PC-9 (cell line): ENCODE measurements around the gene MICALL1. TPM values are rescaled to one million over a fixed set of nuclear protein-coding genes. Genes with fewer than 3 reads are reported as not detected.

Source experiments
- BruUV-seq: library from RNA; stranded (reverse); fragments of 400-500 nt; replicated peaks from 2 replicates; lab custom pipeline; 2021; lab: Mats Ljungman, UMichigan
- CTCF ChIA-PET: fragments of 300-600 bp; sonication (Branson Sonifier 250); formaldehyde crosslinking; loops from one replicate; lab custom pipeline; 2022; ENCODE audit warnings: antibody characterized with exemption; lab: Charles Lee
- POLR2A ChIA-PET: fragments of 300-600 bp; sonication (Branson Sonifier 250); formaldehyde crosslinking; loops from one replicate; lab custom pipeline; 2022; ENCODE audit warnings: antibody characterized with exemption; ENCODE audit not compliant: unreplicated experiment; lab: Charles Lee
- DNase-seq, 2 experiments: peaks; one replicate each; pipeline versions ENCODE4 v3.0.0 to v3.0.0-alpha.2; 2015 to 2022; ENCODE audit warnings: mixed read lengths in 1 of 2
- H2AFZ ChIP-seq: fragments of 200-600 bp; sonication (generic); 2 replicates; pipeline ENCODE4 v1.8.1; 2017; ENCODE audit warnings: antibody characterized with exemption
- H3F3A ChIP-seq: fragments of 200-600 bp; sonication (generic); 2 replicates; pipeline ENCODE4 v1.8.1; 2017; ENCODE audit warnings: antibody characterized with exemption, mild to moderate bottlenecking, low read depth; ENCODE audit not compliant: insufficient read depth
- H3K27ac ChIP-seq: fragments of 200-600 bp; sonication (generic); 2 replicates; pipeline ENCODE4 v1.6.1; 2016; ENCODE audit warnings: mixed run types
- H3K27me3 ChIP-seq: fragments of 200-600 bp; sonication (generic); 2 replicates; pipeline ENCODE4 v1.6.1; 2016; ENCODE audit warnings: low read depth, mixed run types; ENCODE audit not compliant: insufficient read depth
- H3K36me3 ChIP-seq: fragments of 200-600 bp; sonication (generic); 2 replicates; pipeline ENCODE4 v1.6.1; 2016; ENCODE audit warnings: low read depth, mixed run types
- H3K4me1 ChIP-seq: fragments of 200-600 bp; sonication (generic); replicated peaks from 2 replicates; pipeline ENCODE4 v1.6.1; 2016; ENCODE audit warnings: mixed run types; ENCODE audit not compliant: insufficient read depth
- H3K4me2 ChIP-seq: fragments of 200-600 bp; sonication (generic); 2 replicates; pipeline ENCODE4 v1.6.1; 2017; ENCODE audit warnings: mixed run types
- H3K4me3 ChIP-seq: fragments of 200-600 bp; sonication (generic); 2 replicates; pipeline ENCODE4 v1.6.1; 2016; ENCODE audit warnings: mixed run types
- H3K79me2 ChIP-seq: fragments of 200-600 bp; sonication (generic); 2 replicates; pipeline ENCODE4 v1.6.1; 2017; ENCODE audit warnings: low read depth, mixed run types
- H3K9me2 ChIP-seq: fragments of 200-600 bp; sonication (generic); 2 replicates; pipeline ENCODE4 v1.8.1; 2017; ENCODE audit warnings: mild to moderate bottlenecking; ENCODE audit not compliant: insufficient read depth
- H3K9me3 ChIP-seq: fragments of 200-600 bp; sonication (generic); 2 replicates; pipeline ENCODE4 v1.8.1; 2016; ENCODE audit warnings: low read depth; ENCODE audit not compliant: insufficient read depth
- H4K20me1 ChIP-seq: fragments of 200-600 bp; sonication (generic); 2 replicates; pipeline ENCODE4 v1.8.1; 2017; ENCODE audit not compliant: insufficient read depth
- EZH2 ChIP-seq: fragments of 200-600 bp; sonication (generic); IDR thresholded peaks from 2 replicates; pipeline ENCODE4 v1.8.0; 2017; ENCODE audit warnings: antibody characterized with exemption, low read depth
- intact Hi-C: fragments of 100-400 bp; cut with micrococcal nuclease; formaldehyde crosslinking; loops from one replicate; pipeline ENCODE4 v1.10.0; 2022; ENCODE audit not compliant: unreplicated experiment
- total RNA-seq: library from RNA; stranded (reverse); gene quantifications from 2 replicates; pipeline ENCODE4 v1.2.3, GENCODE V29; 2021
- TF ChIP-seq, protein P1 (sequence below): fragments of 200-600 bp; sonication (generic); conservative IDR thresholded peaks from 2 replicates; pipeline ENCODE4 v1.6.1; 2017; ENCODE audit warnings: mixed run types, antibody characterized with exemption, mild to moderate bottlenecking, moderate library complexity

Gene MICALL1
- total RNA-seq, 1 experiment from 2014 or later = 113 TPM

DNA sequence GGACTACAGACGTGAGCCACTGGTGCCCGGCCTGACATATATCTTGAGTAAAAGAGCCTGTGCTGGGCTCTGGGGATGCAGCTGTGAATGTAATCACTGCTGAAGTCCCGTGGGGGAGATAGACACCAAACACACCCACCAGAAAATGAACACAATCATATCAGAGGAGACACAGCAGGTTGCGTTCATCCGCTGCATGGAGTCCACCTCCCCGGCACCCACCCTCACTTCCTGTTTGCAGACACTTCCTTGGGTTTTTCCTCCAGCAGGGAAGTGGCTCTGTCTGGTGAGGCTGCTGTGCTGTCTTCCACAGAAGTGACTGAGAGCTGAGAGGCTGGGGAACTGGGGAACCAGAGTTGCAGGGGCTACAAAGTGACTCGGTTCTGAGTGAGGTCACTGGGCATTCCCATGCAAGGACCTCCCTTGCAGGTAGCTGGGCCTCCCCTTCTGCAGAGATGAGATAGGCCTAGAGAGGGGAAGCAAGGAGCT lies 7.2 kb downstream of the MICALL1 start:
- no peak overlapping the region for H3K4me2 ChIP-seq
- ChIA-PET POLR2A (no interaction called here), CTCF (interaction anchor here (0.5 kb wide), 1 partner anchor 79 kb away, joined by 11 read pairs; no protein-coding TSS in a partner anchor)
- H3K27me3 ChIP-seq = no peaks in the 10 kb centered on the region
- peaks cover 50% of the 10 kb centered on the region for H4K20me1 ChIP-seq
- peaks cover 12% of the 10 kb centered on the region; the same call in 1 of the 2 replicates for H3F3A ChIP-seq
- no peak overlapping the region for H3K27ac ChIP-seq
- intact Hi-C loops = no loop called here
- TF ChIP-seq, protein P1, sequence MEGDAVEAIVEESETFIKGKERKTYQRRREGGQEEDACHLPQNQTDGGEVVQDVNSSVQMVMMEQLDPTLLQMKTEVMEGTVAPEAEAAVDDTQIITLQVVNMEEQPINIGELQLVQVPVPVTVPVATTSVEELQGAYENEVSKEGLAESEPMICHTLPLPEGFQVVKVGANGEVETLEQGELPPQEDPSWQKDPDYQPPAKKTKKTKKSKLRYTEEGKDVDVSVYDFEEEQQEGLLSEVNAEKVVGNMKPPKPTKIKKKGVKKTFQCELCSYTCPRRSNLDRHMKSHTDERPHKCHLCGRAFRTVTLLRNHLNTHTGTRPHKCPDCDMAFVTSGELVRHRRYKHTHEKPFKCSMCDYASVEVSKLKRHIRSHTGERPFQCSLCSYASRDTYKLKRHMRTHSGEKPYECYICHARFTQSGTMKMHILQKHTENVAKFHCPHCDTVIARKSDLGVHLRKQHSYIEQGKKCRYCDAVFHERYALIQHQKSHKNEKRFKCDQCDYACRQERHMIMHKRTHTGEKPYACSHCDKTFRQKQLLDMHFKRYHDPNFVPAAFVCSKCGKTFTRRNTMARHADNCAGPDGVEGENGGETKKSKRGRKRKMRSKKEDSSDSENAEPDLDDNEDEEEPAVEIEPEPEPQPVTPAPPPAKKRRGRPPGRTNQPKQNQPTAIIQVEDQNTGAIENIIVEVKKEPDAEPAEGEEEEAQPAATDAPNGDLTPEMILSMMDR = no peak
- no peak for TF ChIP-seq EZH2
- H3K4me1 ChIP-seq = peaks cover 4% of the 10 kb centered on the region
- no peaks in the 10 kb centered on the region for H3K9me3 ChIP-seq
- no peak overlapping the region for H2AFZ ChIP-seq
- H3K4me3 ChIP-seq = no peak overlapping the region
- H3K36me3 ChIP-seq = peaks cover 41% of the 10 kb centered on the region
- no peaks in the 10 kb centered on the region for H3K9me2 ChIP-seq
- H3K79me2 ChIP-seq = peaks cover 33% of the 10 kb centered on the region
- BruUV-seq = no TSS peak
- DNase-seq = no peak

GRCh38 chr22:37916311-37916710 lies 10.2 kb downstream of the MICALL1 start:
- no TSS peak for BruUV-seq
- Histone ChIP-seq H4K20me1 (peaks cover 20% of the 10 kb centered on the region), H3K36me3 (peaks cover 39% of the 10 kb centered on the region), H3K4me3 (no peak overlapping the region), H3K27me3 (no peaks in the 10 kb centered on the region), H3K4me2 (no peak overlapping the region), H3F3A (peaks cover 8% of the 10 kb centered on the region), H3K79me2 (0 out of 2 replicates have a peak, but pooled peaks cover 4% of the 10 kb centered on the region), H3K4me1 (no peaks in the 10 kb centered on the region), H3K27ac (no peak overlapping the region), H3K9me2 (no peaks in the 10 kb centered on the region), H2AFZ (no peak overlapping the region), H3K9me3 (no peaks in the 10 kb centered on the region)
- intact Hi-C loops = no loop called here
- TF ChIP-seq, protein P1 = no peak
- TF ChIP-seq EZH2 = no peak
- DNase-seq = no peak
- CTCF ChIA-PET = interaction anchor here (1.2 kb wide), 1 partner anchor 29 kb away, joined by 5 read pairs; no protein-coding TSS in a partner anchor
- POLR2A ChIA-PET = interaction anchor here (1.0 kb wide), 1 partner anchor 21 kb away, joined by 19 read pairs; no protein-coding TSS in a partner anchor

GRCh38 chr22:37917874-37918548 lies 11.9 kb downstream of the MICALL1 start:
- intact Hi-C loops = no loop called here
- ChIA-PET CTCF (interaction anchor here (1.2 kb wide), 1 partner anchor 31 kb away, joined by 5 read pairs; no protein-coding TSS in a partner anchor), POLR2A (no interaction called here)
- Histone ChIP-seq H4K20me1 (peaks cover 18% of the 10 kb centered on the region; the same call in 1 of the 2 replicates), H3K9me3 (no peaks in the 10 kb centered on the region), H3K27ac (no peak overlapping the region), H3K4me1 (no peaks in the 10 kb centered on the region), H3K36me3 (peaks cover 42% of the 10 kb centered on the region), H3K9me2 (no peaks in the 10 kb centered on the region), H3K79me2 (no peaks in the 10 kb centered on the region), H3K4me3 (no peak overlapping the region), H2AFZ (no peak overlapping the region), H3K4me2 (no peak overlapping the region), H3K27me3 (no peaks in the 10 kb centered on the region), H3F3A (peaks cover 11% of the 10 kb centered on the region)
- TF ChIP-seq EZH2 = no peak
- TF ChIP-seq, protein P1 = no peak
- no TSS peak for BruUV-seq
- no peak for DNase-seq
